ENCODE data around the gene CGNL1.

The CGNL1 gene

DNA sequence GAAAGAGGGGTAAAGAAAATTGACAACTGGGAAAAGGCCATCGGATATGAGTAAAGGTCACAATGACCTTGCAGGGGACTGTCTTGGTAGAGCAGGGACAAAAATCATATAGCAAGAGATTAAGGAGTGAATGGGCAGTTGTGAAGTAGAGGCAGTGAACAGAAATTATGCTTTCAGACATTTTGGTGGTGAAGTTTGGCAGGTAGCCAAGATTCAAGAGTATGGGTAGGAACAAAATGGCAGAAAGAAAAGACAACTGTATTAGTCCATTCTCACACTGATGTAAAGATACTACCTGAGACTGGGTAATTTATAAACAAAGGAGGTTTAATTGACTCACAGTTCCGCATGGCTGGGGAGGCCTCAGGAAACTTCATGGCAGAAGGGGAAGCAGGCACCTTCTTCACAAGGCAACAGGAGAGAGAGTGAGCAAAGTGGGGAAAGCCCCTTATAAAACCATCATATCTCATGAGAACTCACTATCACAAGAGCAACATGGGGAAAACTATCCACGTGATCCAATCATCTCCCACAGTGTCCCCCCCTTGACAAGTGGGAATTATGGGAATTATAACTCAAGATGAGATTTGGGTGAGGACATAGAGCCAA lies 84.0 kb downstream of the CGNL1 start:
- POLR2A ChIA-PET, result no interaction called here
- CTCF ChIA-PET, result no interaction called here
- Histone ChIP-seq H3K9me3 (ENCODE audit: control insufficient read depth, insufficient read depth, low read depth, low read length) (no peaks in the 10 kb centered on the region), H3K27ac (ENCODE audit: extremely low read depth, low read depth, low read length) (no peak overlapping the region), H3K4me3 (ENCODE audit: low read depth, low read length) (no peak overlapping the region), H3K36me3 (ENCODE audit: control insufficient read depth in 2 of 2, insufficient read depth in 1 of 2, low read length in 2 of 2) (no peaks in the 10 kb centered on the region), H3K4me1 (ENCODE audit: control insufficient read depth, insufficient read depth, low read length) (peaks cover 4% of the 10 kb centered on the region; the same call in 1 of the 2 replicates)
- peak; percentile 39; the same call in 1 of the 2 replicates for TF ChIP-seq ZNF350 (tag by site-specific recombination; IDR thresholded peaks at IDR 0.05)
- no peak for TF ChIP-seq ZNF146 (tag by site-specific recombination; IDR thresholded peaks at IDR 0.05)
- TF ChIP-seq, protein P1, sequence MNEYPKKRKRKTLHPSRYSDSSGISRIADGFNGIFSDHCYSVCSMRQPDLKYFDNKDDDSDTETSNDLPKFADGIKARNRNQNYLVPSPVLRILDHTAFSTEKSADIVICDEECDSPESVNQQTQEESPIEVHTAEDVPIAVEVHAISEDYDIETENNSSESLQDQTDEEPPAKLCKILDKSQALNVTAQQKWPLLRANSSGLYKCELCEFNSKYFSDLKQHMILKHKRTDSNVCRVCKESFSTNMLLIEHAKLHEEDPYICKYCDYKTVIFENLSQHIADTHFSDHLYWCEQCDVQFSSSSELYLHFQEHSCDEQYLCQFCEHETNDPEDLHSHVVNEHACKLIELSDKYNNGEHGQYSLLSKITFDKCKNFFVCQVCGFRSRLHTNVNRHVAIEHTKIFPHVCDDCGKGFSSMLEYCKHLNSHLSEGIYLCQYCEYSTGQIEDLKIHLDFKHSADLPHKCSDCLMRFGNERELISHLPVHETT (tag by site-specific recombination; IDR thresholded peaks at IDR 0.05), result no peak
- TF ChIP-seq, protein P2, sequence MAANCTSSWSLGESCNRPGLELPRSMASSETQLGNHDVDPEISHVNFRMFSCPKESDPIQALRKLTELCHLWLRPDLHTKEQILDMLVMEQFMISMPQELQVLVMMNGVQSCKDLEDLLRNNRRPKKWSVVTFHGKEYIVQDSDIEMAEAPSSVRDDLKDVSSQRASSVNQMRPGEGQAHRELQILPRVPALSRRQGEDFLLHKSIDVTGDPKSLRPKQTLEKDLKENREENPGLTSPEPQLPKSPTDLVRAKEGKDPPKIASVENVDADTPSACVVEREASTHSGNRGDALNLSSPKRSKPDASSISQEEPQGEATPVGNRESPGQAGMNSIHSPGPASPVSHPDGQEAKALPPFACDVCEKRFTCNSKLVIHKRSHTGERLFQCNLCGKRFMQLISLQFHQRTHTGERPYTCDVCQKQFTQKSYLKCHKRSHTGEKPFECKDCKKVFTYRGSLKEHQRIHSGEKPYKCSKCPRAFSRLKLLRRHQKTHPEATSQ (tag by site-specific recombination; IDR thresholded peaks at IDR 0.05), result no peak
- no peak for TF ChIP-seq ZNF561 (tag by site-specific recombination; IDR thresholded peaks at IDR 0.05; ENCODE audit: borderline replicate concordance)
- 0 out of 2 replicates have a peak, but pooled peaks have one; percentile 40 for TF ChIP-seq ZNF544 (tag by site-specific recombination; IDR thresholded peaks at IDR 0.05)
- TF ChIP-seq KLF7 (tag by site-specific recombination; IDR thresholded peaks at IDR 0.05; ENCODE audit: borderline replicate concordance), result no peak
- TF ChIP-seq ZNF629 (tag by site-specific recombination; IDR thresholded peaks at IDR 0.05), result no peak
- no peak for TF ChIP-seq REPIN1 (tag by site-specific recombination; IDR thresholded peaks at IDR 0.05; ENCODE audit: low read depth)
- TF ChIP-seq ZNF560 (tag by site-specific recombination; IDR thresholded peaks at IDR 0.05; ENCODE audit: borderline replicate concordance), result no peak
- TF ChIP-seq ZBTB17 (tag by site-specific recombination; IDR thresholded peaks at IDR 0.05), result no peak
- no peak for TF ChIP-seq ZNF391 (tag by site-specific recombination; IDR thresholded peaks at IDR 0.05; ENCODE audit: borderline replicate concordance, low read depth)
- no peak for TF ChIP-seq GLIS2 (tag by site-specific recombination; IDR thresholded peaks at IDR 0.05)
- no peak for TF ChIP-seq ZNF747 (tag by site-specific recombination; IDR thresholded peaks at IDR 0.05)
- TF ChIP-seq, protein P3, sequence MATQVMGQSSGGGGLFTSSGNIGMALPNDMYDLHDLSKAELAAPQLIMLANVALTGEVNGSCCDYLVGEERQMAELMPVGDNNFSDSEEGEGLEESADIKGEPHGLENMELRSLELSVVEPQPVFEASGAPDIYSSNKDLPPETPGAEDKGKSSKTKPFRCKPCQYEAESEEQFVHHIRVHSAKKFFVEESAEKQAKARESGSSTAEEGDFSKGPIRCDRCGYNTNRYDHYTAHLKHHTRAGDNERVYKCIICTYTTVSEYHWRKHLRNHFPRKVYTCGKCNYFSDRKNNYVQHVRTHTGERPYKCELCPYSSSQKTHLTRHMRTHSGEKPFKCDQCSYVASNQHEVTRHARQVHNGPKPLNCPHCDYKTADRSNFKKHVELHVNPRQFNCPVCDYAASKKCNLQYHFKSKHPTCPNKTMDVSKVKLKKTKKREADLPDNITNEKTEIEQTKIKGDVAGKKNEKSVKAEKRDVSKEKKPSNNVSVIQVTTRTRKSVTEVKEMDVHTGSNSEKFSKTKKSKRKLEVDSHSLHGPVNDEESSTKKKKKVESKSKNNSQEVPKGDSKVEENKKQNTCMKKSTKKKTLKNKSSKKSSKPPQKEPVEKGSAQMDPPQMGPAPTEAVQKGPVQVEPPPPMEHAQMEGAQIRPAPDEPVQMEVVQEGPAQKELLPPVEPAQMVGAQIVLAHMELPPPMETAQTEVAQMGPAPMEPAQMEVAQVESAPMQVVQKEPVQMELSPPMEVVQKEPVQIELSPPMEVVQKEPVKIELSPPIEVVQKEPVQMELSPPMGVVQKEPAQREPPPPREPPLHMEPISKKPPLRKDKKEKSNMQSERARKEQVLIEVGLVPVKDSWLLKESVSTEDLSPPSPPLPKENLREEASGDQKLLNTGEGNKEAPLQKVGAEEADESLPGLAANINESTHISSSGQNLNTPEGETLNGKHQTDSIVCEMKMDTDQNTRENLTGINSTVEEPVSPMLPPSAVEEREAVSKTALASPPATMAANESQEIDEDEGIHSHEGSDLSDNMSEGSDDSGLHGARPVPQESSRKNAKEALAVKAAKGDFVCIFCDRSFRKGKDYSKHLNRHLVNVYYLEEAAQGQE (tag by site-specific recombination; IDR thresholded peaks at IDR 0.05), result no peak

DNA sequence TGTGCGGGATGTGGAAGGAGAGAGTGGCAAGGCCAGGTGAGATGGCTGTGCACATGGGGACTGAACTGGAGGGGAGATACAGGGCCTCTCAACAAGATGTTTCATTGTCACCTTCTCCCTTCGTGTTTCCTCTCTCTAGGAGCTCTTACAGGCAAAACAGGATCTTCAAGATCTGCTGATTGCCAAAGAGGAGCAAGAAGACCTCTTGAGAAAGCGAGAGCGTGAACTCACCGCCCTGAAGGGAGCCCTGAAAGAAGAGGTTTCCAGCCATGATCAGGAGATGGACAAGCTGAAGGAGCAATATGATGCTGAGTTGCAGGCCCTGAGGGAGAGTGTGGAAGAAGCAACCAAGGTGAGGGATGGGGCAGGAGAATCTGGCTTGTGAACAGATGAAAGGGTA lies 85.2 kb downstream of the CGNL1 start:
- ChIA-PET CTCF (interaction anchor here (0.5 to 0.7 kb wide), 2 partner anchors 16 to 47 kb away, joined by 3 read pairs; no protein-coding TSS in a partner anchor), POLR2A (no interaction called here)
- H3K9me3 ChIP-seq (ENCODE audit: control insufficient read depth, insufficient read depth, low read depth, low read length), result no peaks in the 10 kb centered on the region
- no peak overlapping the region for H3K27ac ChIP-seq (ENCODE audit: extremely low read depth, low read depth, low read length)
- H3K36me3 ChIP-seq (ENCODE audit: control insufficient read depth in 2 of 2, insufficient read depth in 1 of 2, low read length in 2 of 2), result no peaks in the 10 kb centered on the region
- no peak overlapping the region for H3K4me3 ChIP-seq (ENCODE audit: low read depth, low read length)
- no peak for TF ChIP-seq GLI2 (tag by site-specific recombination; IDR thresholded peaks at IDR 0.05; ENCODE audit: borderline replicate concordance, low read depth)
- TF ChIP-seq EGR2 (tag by site-specific recombination; IDR thresholded peaks at IDR 0.05; ENCODE audit: low read depth), result no peak
- no peak for TF ChIP-seq ZNF623 (tag by site-specific recombination; IDR thresholded peaks at IDR 0.05)
- no peak for TF ChIP-seq ZNF571 (tag by site-specific recombination; IDR thresholded peaks at IDR 0.05)
- TF ChIP-seq ZNF266 (tag by site-specific recombination; IDR thresholded peaks at IDR 0.05; ENCODE audit: low read depth), result no peak
- TF ChIP-seq, protein P4, sequence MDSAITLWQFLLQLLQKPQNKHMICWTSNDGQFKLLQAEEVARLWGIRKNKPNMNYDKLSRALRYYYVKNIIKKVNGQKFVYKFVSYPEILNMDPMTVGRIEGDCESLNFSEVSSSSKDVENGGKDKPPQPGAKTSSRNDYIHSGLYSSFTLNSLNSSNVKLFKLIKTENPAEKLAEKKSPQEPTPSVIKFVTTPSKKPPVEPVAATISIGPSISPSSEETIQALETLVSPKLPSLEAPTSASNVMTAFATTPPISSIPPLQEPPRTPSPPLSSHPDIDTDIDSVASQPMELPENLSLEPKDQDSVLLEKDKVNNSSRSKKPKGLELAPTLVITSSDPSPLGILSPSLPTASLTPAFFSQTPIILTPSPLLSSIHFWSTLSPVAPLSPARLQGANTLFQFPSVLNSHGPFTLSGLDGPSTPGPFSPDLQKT (IDR thresholded peaks at IDR 0.05; ENCODE audit: borderline replicate concordance, low read depth, low read length), result no peak
- 0 out of 2 replicates have a peak, but pooled peaks cover 1% of the 10 kb centered on the region for H3K4me1 ChIP-seq (ENCODE audit: control insufficient read depth, insufficient read depth, low read length)
